ENCODE results near the gene ERCC1. TPM values are rescaled to one million over a fixed set of nuclear protein-coding genes. Genes with fewer than 3 reads are reported as not detected.

Gene ERCC1
- total and polyA plus RNA-seq, 2 of the 13 experiments (the other 11 are each of a cell fraction or from before 2014, with no cell fraction given), result 40.0 to 66.4 TPM

DNA sequence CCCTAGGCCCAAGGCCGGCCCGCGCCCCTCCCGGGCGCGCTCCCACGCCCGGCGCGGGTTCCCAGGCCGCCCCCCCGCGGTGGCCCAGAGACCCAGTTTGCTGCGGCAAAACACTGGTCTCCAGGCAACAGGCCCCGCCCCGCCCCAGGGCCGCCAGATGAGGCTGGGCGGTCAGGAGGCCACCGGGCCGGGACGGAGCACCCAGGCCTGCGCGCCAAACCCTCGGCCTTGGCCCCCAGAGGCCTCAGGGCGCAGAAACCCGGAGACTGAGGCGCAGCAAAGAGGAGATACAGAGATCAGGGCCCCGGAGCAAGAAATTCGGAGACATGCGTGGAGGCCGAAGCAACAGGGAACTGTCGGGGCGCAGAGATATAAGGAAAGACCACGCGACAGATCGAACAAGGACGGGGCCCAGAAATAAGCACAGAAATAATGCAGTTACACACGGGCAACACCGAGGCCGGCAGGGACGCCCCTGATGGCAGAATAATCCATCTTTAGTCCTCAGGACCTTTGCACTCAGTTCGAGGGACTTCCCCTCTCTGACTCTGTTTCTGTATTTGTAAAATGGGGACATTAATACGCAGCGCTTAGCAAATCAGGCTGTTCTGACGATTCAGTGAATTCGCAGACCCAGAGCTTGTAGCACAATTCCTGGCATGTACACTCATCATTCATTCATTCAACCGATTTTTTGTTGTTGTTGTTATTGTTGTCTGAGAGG lies 20.8 kb upstream of the ERCC1 start (continued):
- TF ChIP-seq, protein P1, sequence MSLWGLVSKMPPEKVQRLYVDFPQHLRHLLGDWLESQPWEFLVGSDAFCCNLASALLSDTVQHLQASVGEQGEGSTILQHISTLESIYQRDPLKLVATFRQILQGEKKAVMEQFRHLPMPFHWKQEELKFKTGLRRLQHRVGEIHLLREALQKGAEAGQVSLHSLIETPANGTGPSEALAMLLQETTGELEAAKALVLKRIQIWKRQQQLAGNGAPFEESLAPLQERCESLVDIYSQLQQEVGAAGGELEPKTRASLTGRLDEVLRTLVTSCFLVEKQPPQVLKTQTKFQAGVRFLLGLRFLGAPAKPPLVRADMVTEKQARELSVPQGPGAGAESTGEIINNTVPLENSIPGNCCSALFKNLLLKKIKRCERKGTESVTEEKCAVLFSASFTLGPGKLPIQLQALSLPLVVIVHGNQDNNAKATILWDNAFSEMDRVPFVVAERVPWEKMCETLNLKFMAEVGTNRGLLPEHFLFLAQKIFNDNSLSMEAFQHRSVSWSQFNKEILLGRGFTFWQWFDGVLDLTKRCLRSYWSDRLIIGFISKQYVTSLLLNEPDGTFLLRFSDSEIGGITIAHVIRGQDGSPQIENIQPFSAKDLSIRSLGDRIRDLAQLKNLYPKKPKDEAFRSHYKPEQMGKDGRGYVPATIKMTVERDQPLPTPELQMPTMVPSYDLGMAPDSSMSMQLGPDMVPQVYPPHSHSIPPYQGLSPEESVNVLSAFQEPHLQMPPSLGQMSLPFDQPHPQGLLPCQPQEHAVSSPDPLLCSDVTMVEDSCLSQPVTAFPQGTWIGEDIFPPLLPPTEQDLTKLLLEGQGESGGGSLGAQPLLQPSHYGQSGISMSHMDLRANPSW (CRISPR knock-in tag; IDR thresholded peaks at IDR 0.05; ENCODE audit: borderline replicate concordance), result no peak
- TF ChIP-seq CC2D1A (CRISPR knock-in tag; IDR thresholded peaks at IDR 0.05), result no peak
- TF ChIP-seq TEAD2 (CRISPR knock-in tag; IDR thresholded peaks at IDR 0.05), result no peak
- TF ChIP-seq ZNF724P (CRISPR knock-in tag; IDR thresholded peaks at IDR 0.05; ENCODE audit: borderline replicate concordance), result no peak
- TF ChIP-seq, protein P2, sequence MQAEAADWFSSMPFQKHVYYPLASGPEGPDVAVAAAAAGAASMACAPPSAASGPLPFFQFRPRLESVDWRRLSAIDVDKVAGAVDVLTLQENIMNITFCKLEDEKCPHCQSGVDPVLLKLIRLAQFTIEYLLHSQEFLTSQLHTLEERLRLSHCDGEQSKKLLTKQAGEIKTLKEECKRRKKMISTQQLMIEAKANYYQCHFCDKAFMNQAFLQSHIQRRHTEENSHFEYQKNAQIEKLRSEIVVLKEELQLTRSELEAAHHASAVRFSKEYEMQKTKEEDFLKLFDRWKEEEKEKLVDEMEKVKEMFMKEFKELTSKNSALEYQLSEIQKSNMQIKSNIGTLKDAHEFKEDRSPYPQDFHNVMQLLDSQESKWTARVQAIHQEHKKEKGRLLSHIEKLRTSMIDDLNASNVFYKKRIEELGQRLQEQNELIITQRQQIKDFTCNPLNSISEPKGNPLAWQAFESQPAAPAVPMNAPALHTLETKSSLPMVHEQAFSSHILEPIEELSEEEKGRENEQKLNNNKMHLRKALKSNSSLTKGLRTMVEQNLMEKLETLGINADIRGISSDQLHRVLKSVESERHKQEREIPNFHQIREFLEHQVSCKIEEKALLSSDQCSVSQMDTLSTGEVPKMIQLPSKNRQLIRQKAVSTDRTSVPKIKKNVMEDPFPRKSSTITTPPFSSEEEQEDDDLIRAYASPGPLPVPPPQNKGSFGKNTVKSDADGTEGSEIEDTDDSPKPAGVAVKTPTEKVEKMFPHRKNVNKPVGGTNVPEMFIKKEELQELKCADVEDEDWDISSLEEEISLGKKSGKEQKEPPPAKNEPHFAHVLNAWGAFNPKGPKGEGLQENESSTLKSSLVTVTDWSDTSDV (CRISPR knock-in tag; IDR thresholded peaks at IDR 0.05), result no peak
- no peak for TF ChIP-seq ZNF782 (CRISPR knock-in tag; IDR thresholded peaks at IDR 0.05; ENCODE audit: borderline replicate concordance)
- TF ChIP-seq, protein P3, sequence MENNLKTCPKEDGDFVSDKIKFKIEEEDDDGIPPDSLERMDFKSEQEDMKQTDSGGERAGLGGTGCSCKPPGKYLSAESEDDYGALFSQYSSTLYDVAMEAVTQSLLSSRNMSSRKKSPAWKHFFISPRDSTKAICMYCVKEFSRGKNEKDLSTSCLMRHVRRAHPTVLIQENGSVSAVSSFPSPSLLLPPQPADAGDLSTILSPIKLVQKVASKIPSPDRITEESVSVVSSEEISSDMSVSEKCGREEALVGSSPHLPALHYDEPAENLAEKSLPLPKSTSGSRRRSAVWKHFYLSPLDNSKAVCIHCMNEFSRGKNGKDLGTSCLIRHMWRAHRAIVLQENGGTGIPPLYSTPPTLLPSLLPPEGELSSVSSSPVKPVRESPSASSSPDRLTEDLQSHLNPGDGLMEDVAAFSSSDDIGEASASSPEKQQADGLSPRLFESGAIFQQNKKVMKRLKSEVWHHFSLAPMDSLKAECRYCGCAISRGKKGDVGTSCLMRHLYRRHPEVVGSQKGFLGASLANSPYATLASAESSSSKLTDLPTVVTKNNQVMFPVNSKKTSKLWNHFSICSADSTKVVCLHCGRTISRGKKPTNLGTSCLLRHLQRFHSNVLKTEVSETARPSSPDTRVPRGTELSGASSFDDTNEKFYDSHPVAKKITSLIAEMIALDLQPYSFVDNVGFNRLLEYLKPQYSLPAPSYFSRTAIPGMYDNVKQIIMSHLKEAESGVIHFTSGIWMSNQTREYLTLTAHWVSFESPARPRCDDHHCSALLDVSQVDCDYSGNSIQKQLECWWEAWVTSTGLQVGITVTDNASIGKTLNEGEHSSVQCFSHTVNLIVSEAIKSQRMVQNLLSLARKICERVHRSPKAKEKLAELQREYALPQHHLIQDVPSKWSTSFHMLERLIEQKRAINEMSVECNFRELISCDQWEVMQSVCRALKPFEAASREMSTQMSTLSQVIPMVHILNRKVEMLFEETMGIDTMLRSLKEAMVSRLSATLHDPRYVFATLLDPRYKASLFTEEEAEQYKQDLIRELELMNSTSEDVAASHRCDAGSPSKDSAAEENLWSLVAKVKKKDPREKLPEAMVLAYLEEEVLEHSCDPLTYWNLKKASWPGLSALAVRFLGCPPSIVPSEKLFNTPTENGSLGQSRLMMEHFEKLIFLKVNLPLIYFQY (CRISPR knock-in tag; IDR thresholded peaks at IDR 0.05; ENCODE audit: borderline replicate concordance), result peak; percentile 97
- TF ChIP-seq, protein P4, sequence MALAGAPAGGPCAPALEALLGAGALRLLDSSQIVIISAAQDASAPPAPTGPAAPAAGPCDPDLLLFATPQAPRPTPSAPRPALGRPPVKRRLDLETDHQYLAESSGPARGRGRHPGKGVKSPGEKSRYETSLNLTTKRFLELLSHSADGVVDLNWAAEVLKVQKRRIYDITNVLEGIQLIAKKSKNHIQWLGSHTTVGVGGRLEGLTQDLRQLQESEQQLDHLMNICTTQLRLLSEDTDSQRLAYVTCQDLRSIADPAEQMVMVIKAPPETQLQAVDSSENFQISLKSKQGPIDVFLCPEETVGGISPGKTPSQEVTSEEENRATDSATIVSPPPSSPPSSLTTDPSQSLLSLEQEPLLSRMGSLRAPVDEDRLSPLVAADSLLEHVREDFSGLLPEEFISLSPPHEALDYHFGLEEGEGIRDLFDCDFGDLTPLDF (CRISPR knock-in tag; IDR thresholded peaks at IDR 0.05), result peak; percentile 72
- TF ChIP-seq ZNF446 (CRISPR knock-in tag; IDR thresholded peaks at IDR 0.05), result no peak
- no peak for TF ChIP-seq ZNF496 (CRISPR knock-in tag; IDR thresholded peaks at IDR 0.05; ENCODE audit: insufficient replicate concordance)
- no peak for TF ChIP-seq TCF7L2 (IDR thresholded peaks at IDR 0.05; ENCODE audit: low read depth, low read length)
- no peak for TF ChIP-seq ISX (CRISPR knock-in tag; conservative IDR thresholded peaks at IDR 0.05)
- TF ChIP-seq, protein P5, sequence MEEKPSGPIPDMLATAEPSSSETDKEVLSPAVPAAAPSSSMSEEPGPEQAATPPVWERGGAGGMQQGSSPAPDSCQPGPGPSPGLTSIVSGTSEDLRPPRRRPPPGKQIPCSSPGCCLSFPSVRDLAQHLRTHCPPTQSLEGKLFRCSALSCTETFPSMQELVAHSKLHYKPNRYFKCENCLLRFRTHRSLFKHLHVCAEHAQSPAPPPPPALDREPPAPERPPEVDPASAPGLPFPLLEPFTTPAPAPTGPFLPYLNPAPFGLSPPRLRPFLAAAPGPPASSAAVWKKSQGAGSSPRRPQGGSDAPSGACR (CRISPR knock-in tag; IDR thresholded peaks at IDR 0.05), result no peak
- no peak for TF ChIP-seq ZNF367 (CRISPR knock-in tag; IDR thresholded peaks at IDR 0.05; ENCODE audit: borderline replicate concordance)
- TF ChIP-seq ZNF720 (CRISPR knock-in tag; IDR thresholded peaks at IDR 0.05), result no peak
- TF ChIP-seq RARA (CRISPR knock-in tag; IDR thresholded peaks at IDR 0.05), result peak; percentile 82
- no peak for TF ChIP-seq ZNF589 (CRISPR knock-in tag; conservative IDR thresholded peaks at IDR 0.05)
- no peak for TF ChIP-seq SAFB2 (CRISPR knock-in tag; IDR thresholded peaks at IDR 0.05; ENCODE audit: borderline replicate concordance, low read depth)
